Measurements from ENCODE around the gene SCARF2.

- TF ChIP-seq EZH2 (IDR thresholded peaks at IDR 0.05; ENCODE audit: insufficient read depth, poor library complexity, severe bottlenecking) = no peak
- TF ChIP-seq EZH2phosphoT487 (IDR thresholded peaks at IDR 0.05; ENCODE audit: insufficient read depth, low read depth) = no peak
Measured at GRCh38 chr22:20378110-20378509, 59.5 kb downstream of the SCARF2 start.

Measured in GM23248 (cell line).